ENCODE measurements around the gene SCN2B.
A peak's percentile ranks its signal among the peaks of the same experiment; 100 is the strongest.

SCN2B gene

DNA sequence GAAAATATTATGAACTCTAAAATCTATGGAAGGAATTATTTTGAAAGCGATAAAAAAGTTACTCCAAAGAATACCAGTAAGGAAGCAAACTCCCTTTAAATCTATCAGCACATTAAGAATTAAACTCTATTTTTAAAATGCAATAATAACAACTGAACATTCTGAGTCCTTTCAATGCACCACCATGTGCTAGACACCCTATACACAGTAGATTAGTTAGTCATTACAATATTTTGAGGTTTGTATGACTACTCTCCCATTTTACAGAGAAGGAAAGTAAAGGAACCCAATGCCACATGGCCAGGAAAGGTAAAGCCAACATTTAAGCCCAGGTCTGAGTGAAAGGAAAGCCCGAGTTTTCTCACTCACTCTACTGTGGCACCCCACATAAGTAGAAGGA lies 30.6 kb upstream of the SCN2B start:
- TF ChIP-seq, protein P1, sequence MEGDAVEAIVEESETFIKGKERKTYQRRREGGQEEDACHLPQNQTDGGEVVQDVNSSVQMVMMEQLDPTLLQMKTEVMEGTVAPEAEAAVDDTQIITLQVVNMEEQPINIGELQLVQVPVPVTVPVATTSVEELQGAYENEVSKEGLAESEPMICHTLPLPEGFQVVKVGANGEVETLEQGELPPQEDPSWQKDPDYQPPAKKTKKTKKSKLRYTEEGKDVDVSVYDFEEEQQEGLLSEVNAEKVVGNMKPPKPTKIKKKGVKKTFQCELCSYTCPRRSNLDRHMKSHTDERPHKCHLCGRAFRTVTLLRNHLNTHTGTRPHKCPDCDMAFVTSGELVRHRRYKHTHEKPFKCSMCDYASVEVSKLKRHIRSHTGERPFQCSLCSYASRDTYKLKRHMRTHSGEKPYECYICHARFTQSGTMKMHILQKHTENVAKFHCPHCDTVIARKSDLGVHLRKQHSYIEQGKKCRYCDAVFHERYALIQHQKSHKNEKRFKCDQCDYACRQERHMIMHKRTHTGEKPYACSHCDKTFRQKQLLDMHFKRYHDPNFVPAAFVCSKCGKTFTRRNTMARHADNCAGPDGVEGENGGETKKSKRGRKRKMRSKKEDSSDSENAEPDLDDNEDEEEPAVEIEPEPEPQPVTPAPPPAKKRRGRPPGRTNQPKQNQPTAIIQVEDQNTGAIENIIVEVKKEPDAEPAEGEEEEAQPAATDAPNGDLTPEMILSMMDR (IDR thresholded peaks at IDR 0.05) = no peak
- Histone ChIP-seq H3K4me1 (ENCODE audit: control insufficient read depth in 1 of 2, insufficient read depth in 1 of 2, low read depth in 1 of 2, low read length in 1 of 2) (peaks cover 99 to 100% of the 10 kb centered on the region in 2 experiments), H3K4me3 (ENCODE audit: low read depth in 1 of 2, low read length in 1 of 2) (peak overlapping the region; percentile 5 to 42), H3K27me3 (no peaks in the 10 kb centered on the region), H3K36me3 (peaks cover 100% of the 10 kb centered on the region), H3K9me3 (no peaks in the 10 kb centered on the region), H3K27ac (peak overlapping the region; percentile 69)

DNA sequence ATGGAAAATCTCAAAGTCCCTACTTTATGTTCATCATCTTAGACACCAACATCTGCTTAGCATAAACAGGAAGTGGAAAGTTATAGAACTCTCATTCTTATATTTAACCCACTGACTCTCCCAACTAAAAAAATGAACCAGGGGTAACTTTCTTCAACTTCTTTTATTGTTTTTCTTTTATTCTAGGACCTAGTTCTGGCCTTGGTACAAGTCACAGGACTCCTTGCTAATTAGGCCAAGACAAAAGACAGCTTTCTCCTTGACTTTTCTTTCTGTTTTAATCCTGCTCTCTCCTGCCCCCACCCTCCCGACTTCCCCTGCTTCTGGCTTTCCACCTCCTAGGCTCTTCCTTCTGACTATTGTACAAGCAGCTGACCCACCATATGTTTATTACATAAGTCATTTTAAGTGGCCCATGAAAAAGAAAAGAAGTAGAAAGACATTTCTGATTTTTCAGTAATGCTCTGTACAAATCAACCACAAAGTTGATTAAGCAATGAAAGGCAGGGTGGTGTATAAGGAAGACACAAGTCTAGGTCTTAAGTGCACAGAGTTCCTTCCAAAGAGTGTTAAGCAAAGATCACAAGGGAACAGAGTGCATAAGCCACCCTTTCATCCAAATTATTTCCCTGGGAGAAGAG lies 30.1 kb upstream of the SCN2B start:
- Histone ChIP-seq H3K27me3 (no peaks in the 10 kb centered on the region), H3K36me3 (peaks cover 100% of the 10 kb centered on the region), H3K9me3 (no peaks in the 10 kb centered on the region), H3K27ac (peak overlapping the region; percentile 69), H3K4me3 (ENCODE audit: low read depth in 1 of 2, low read length in 1 of 2) (peak overlapping the region; percentile 5 to 42), H3K4me1 (ENCODE audit: control insufficient read depth in 1 of 2, insufficient read depth in 1 of 2, low read depth in 1 of 2, low read length in 1 of 2) (peaks cover 99 to 100% of the 10 kb centered on the region in 2 experiments)
- TF ChIP-seq, protein P1 (IDR thresholded peaks at IDR 0.05) = no peak

DNA sequence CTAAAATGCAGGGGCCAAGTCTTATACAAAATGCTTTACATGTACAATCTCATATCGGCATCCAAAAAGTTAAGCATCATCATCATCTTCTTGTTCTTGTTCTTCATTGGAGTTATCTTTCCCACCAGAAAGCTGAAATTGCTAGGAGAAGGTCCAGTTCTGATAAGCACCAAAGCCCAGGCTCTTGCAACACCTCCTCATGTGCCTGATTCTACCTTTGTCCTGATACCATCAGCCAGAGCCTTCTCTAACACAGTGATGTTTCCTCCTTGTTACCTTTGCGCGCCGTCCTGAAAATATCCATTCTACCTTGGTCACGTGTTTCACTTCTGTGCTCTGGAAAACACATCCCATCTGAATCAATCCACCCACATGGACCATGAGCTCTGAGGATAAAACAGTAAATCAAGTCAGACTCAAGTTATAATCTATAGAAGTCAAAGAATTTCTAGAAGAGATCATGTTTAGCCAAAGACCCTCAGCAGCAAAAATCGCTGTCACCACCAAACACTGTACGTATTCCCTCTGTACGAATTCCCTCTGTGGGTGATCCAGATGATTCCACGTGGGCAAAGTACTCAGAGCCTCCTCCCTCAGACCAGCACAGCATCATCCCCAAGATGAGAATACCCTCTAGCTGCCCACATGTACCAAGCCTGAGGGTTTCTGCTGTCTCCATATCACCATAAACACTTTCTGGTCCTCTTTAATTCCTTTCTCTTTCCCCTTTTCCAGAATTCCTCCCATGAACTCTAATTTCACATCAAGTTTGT lies 29.4 kb upstream of the SCN2B start:
- TF ChIP-seq, protein P1 (IDR thresholded peaks at IDR 0.05) = no peak
- peak overlapping the region; percentile 69 for H3K27ac ChIP-seq

DNA sequence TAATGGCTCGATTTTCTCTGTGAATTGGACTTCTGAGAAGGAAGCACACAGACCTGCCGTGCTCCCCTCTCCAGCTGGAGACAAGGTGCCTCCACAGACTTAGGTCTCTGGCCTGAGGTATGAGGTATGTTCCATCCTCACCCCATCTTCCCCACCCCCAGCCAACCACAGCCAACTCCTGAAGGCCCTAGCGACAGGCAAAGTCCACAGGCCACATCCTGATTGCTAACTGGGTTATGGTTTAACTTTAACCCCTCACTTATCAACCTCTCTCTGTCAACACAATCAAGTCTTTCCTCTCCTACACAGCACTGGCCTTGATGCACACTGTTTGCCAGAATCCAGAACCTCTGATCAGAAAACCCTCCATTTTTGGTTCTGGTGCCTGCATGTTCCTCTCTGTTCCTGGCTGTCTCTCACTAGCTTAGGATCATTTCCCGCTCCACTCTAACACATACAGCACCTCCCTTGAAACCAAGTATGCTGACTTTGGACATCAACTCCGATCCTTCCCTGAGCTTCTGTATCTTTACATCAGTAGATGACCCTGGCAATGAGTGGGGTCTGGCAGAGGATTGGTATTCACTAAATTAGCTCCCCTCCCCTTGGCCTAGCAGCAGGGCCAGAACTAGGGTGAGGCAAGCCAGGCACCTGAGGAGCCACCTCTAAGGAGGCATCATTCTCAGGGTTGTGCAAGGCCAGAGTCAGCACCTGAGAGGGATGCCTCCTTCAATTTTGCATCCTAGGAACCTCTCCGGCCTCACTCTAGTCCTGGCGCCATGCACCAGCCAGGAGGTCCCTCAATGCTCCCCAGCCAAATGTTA lies 26.4 kb upstream of the SCN2B start:
- H3K27me3 ChIP-seq = no peaks in the 10 kb centered on the region
- peak overlapping the region; percentile 69 for H3K27ac ChIP-seq
- H3K36me3 ChIP-seq = peaks cover 100% of the 10 kb centered on the region
- H3K4me3 ChIP-seq (ENCODE audit: low read depth in 1 of 2, low read length in 1 of 2) = no peak overlapping the region
- H3K4me1 ChIP-seq (ENCODE audit: control insufficient read depth in 1 of 2, insufficient read depth in 1 of 2, low read depth in 1 of 2, low read length in 1 of 2) = peaks cover 84 to 87% of the 10 kb centered on the region in 2 experiments
- TF ChIP-seq, protein P1 (IDR thresholded peaks at IDR 0.05) = no peak
- H3K9me3 ChIP-seq = no peaks in the 10 kb centered on the region

More for the DNA sequence above, 29.4 kb upstream of the SCN2B start:
- peak overlapping the region; percentile 5 to 42 for H3K4me3 ChIP-seq (ENCODE audit: low read depth in 1 of 2, low read length in 1 of 2)
- no peaks in the 10 kb centered on the region for H3K27me3 ChIP-seq
- H3K36me3 ChIP-seq = peaks cover 100% of the 10 kb centered on the region
- H3K4me1 ChIP-seq (ENCODE audit: control insufficient read depth in 1 of 2, insufficient read depth in 1 of 2, low read depth in 1 of 2, low read length in 1 of 2) = peaks cover 98% of the 10 kb centered on the region in 2 experiments
- no peaks in the 10 kb centered on the region for H3K9me3 ChIP-seq

DNA sequence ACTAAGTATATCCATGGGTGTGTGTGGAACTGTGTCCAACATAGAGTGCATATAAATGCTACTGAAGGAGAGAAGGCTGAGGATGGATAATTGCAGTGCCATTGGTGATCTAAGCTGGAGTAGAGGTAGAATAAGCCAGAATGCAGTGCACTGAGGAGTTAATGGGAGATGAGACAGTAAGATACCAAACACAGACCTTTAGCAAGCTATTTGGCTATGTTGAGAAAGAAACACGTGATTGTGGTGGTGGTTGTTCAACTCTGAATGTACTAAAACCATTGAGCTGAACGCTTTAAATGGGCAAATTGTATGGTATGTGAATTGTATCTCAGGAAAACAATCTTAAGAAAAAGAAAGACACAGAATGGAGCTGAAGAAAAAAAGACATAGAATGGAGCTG lies 25.5 kb upstream of the SCN2B start:
- Histone ChIP-seq H3K9me3 (no peaks in the 10 kb centered on the region), H3K4me1 (ENCODE audit: control insufficient read depth in 1 of 2, insufficient read depth in 1 of 2, low read depth in 1 of 2, low read length in 1 of 2) (peaks cover 76 to 78% of the 10 kb centered on the region in 2 experiments), H3K27me3 (no peaks in the 10 kb centered on the region), H3K36me3 (peaks cover 100% of the 10 kb centered on the region), H3K27ac (peak overlapping the region; percentile 69), H3K4me3 (ENCODE audit: low read depth in 1 of 2, low read length in 1 of 2) (no peak overlapping the region)
- TF ChIP-seq, protein P1 (IDR thresholded peaks at IDR 0.05) = no peak

Measured in neutrophil (primary cell).